ENCODE data around the gene ADCYAP1.

- no peak for TF ChIP-seq CTCF (IDR thresholded peaks at IDR 0.05 in 8 of 11, conservative IDR thresholded peaks at IDR 0.05 in 3 of 11)
- TF ChIP-seq POLR2AphosphoS5 (IDR thresholded peaks at IDR 0.05) = no peak
- TF ChIP-seq POLR2A (IDR thresholded peaks at IDR 0.05) = no peak
Measured at GRCh38 chr18:916562-916961, 11.9 kb downstream of the ADCYAP1 start.

Data from spleen (tissue), 7 donors.